SK-N-SH treated with all-trans-retinoic acid at 6 μM for 48 hours (cell line): ENCODE data around the gene FBXW2.

Source experiments
- ATAC-seq: fragments of 200-7000 bp; cut with Tn5 transposase; 3 replicates; pipeline ENCODE4 v1.9.1; 2020; ENCODE audit warnings: mild to moderate bottlenecking, moderate library complexity
- ARNTL ChIP-seq: fragments of 450-650 bp; formaldehyde crosslinking; IDR thresholded peaks from 2 replicates; pipeline ENCODE4 v1.5.0; 2020; ENCODE audit warnings: low read depth, mild to moderate bottlenecking, moderate library complexity, borderline replicate concordance
- BACH2 ChIP-seq: fragments of 250-450 bp; sonication (Bioruptor Pico); IDR thresholded peaks from 2 replicates; pipeline ENCODE4 v1.9.0; 2021; ENCODE audit warnings: mild to moderate bottlenecking, borderline replicate concordance
- CSDC2 ChIP-seq: fragments of 250-450 bp; sonication (Bioruptor Pico); IDR thresholded peaks from 2 replicates; pipeline ENCODE4 v1.5.0; 2020; ENCODE audit warnings: mild to moderate bottlenecking, moderate library complexity
- ESRRG ChIP-seq: fragments of 250-450 bp; sonication (Bioruptor Pico); IDR thresholded peaks from 2 replicates; pipeline ENCODE4 v1.6.1; 2021; ENCODE audit warnings: mild to moderate bottlenecking
- GLIS3 ChIP-seq: fragments of 250-450 bp; sonication (Bioruptor Pico); IDR thresholded peaks from 2 replicates; pipeline ENCODE4 v1.5.0; 2020; ENCODE audit warnings: mild to moderate bottlenecking, moderate library complexity
- ISL1 ChIP-seq: fragments of 250-450 bp; sonication (Bioruptor Pico); IDR thresholded peaks from 2 replicates; pipeline ENCODE4 v2.1.2; 2022; ENCODE audit warnings: mild to moderate bottlenecking, moderate library complexity
- OSR1 ChIP-seq: fragments of 250-450 bp; sonication (Bioruptor Pico); IDR thresholded peaks from 2 replicates; pipeline ENCODE4 v1.8.0; 2022; ENCODE audit warnings: moderate library complexity, mild to moderate bottlenecking, inconsistent platforms
- PATZ1 ChIP-seq: fragments of 250-450 bp; sonication (Bioruptor Pico); IDR thresholded peaks from 2 replicates; pipeline ENCODE4 v1.8.0; 2020; ENCODE audit warnings: mild to moderate bottlenecking, moderate library complexity, borderline replicate concordance
- PPARA ChIP-seq: fragments of 250-450 bp; sonication (Bioruptor Pico); IDR thresholded peaks from 2 replicates; pipeline ENCODE4 v1.5.0; 2020; ENCODE audit warnings: mild to moderate bottlenecking, borderline replicate concordance
- RARB ChIP-seq: fragments of 250-450 bp; sonication (Bioruptor Pico); IDR thresholded peaks from 2 replicates; pipeline ENCODE4 v1.8.0; 2021; ENCODE audit warnings: mild to moderate bottlenecking, moderate library complexity
- SNAI2 ChIP-seq: fragments of 250-450 bp; sonication (Bioruptor Pico); IDR thresholded peaks from 2 replicates; pipeline ENCODE4 v1.5.0; 2020; ENCODE audit warnings: mild to moderate bottlenecking, moderate library complexity
- TCF4 ChIP-seq: fragments of 250-450 bp; sonication (Bioruptor Pico); IDR thresholded peaks from 2 replicates; pipeline ENCODE4 v1.8.0; 2021; ENCODE audit warnings: mild to moderate bottlenecking, moderate library complexity, borderline replicate concordance
- TOX ChIP-seq: fragments of 250-450 bp; sonication (Bioruptor Pico); IDR thresholded peaks from 2 replicates; pipeline ENCODE4 v1.8.0; 2021; ENCODE audit warnings: mild to moderate bottlenecking, moderate library complexity, borderline replicate concordance
- ZC3H10 ChIP-seq: fragments of 250-450 bp; sonication (Bioruptor Pico); IDR thresholded peaks from 2 replicates; pipeline ENCODE4 v1.5.1; 2021; ENCODE audit warnings: mild to moderate bottlenecking, moderate library complexity
- ZFP3 ChIP-seq: fragments of 250-450 bp; sonication (Bioruptor Pico); IDR thresholded peaks from 2 replicates; pipeline ENCODE4 v1.5.0; 2020; ENCODE audit warnings: mild to moderate bottlenecking, moderate library complexity
- ZNF565 ChIP-seq: fragments of 450-650 bp; formaldehyde crosslinking; conservative IDR thresholded peaks from 2 replicates; pipeline ENCODE4 v1.5.0; 2020; ENCODE audit warnings: low read depth, mild to moderate bottlenecking, moderate library complexity
- ZNF70 ChIP-seq: fragments of 450-650 bp; formaldehyde crosslinking; IDR thresholded peaks from 2 replicates; pipeline ENCODE4 v1.5.0; 2020; ENCODE audit warnings: mild to moderate bottlenecking, moderate library complexity
- TF ChIP-seq, protein P1 (sequence below): fragments of 250-450 bp; sonication (Bioruptor Pico); IDR thresholded peaks from 2 replicates; pipeline ENCODE4 v1.8.0; 2021; ENCODE audit warnings: low read depth, mild to moderate bottlenecking, moderate library complexity, borderline replicate concordance
- TF ChIP-seq, protein P2 (sequence below): fragments of 250-450 bp; sonication (Bioruptor Pico); IDR thresholded peaks from 2 replicates; pipeline ENCODE4 v1.5.1; 2021; ENCODE audit warnings: mild to moderate bottlenecking, moderate library complexity
- TF ChIP-seq, protein P3 (sequence below): fragments of 250-450 bp; sonication (Bioruptor Pico); IDR thresholded peaks from 2 replicates; pipeline ENCODE4 v1.5.1; 2020; ENCODE audit warnings: low read depth, mild to moderate bottlenecking, moderate library complexity

The FBXW2 gene

DNA sequence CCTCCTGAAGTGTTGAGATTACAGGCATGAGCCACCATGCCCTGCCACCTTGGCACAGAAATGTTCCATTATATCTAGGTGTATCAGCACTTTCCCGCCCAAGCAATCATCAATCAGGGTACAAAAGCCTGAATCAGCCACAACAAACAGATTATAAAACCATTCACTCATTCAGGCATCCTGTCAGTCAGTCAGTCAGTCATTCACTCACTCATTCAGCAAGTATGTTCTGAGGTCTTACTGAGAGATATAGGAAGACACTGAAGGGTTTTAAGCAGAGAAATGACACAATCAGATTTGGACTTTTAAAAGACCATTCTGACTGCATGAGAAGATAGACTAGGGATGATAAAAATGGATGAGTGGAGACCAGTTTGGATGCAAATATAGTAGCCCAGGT, 36.4 kb upstream of the FBXW2 start:
- no peak for ATAC-seq
- no peak for TF ChIP-seq OSR1 (CRISPR knock-in tag)
- TF ChIP-seq ZNF70, result no peak
- no peak for TF ChIP-seq PPARA (CRISPR knock-in tag)
- TF ChIP-seq ESRRG (CRISPR knock-in tag), result no peak
- no peak for TF ChIP-seq ZNF565 (CRISPR knock-in tag)
- TF ChIP-seq, protein P1, sequence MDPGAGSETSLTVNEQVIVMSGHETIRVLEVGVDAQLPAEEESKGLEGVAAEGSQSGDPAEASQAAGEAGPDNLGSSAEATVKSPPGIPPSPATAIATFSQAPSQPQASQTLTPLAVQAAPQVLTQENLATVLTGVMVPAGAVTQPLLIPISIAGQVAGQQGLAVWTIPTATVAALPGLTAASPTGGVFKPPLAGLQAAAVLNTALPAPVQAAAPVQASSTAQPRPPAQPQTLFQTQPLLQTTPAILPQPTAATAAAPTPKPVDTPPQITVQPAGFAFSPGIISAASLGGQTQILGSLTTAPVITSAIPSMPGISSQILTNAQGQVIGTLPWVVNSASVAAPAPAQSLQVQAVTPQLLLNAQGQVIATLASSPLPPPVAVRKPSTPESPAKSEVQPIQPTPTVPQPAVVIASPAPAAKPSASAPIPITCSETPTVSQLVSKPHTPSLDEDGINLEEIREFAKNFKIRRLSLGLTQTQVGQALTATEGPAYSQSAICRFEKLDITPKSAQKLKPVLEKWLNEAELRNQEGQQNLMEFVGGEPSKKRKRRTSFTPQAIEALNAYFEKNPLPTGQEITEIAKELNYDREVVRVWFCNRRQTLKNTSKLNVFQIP, result no peak
- TF ChIP-seq ARNTL (CRISPR knock-in tag), result no peak
- TF ChIP-seq, protein P2, sequence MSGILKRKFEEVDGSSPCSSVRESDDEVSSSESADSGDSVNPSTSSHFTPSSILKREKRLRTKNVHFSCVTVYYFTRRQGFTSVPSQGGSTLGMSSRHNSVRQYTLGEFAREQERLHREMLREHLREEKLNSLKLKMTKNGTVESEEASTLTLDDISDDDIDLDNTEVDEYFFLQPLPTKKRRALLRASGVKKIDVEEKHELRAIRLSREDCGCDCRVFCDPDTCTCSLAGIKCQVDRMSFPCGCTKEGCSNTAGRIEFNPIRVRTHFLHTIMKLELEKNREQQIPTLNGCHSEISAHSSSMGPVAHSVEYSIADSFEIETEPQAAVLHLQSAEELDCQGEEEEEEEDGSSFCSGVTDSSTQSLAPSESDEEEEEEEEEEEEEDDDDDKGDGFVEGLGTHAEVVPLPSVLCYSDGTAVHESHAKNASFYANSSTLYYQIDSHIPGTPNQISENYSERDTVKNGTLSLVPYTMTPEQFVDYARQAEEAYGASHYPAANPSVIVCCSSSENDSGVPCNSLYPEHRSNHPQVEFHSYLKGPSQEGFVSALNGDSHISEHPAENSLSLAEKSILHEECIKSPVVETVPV, result no peak
- TF ChIP-seq BACH2 (CRISPR knock-in tag), result no peak
- TF ChIP-seq, protein P3, sequence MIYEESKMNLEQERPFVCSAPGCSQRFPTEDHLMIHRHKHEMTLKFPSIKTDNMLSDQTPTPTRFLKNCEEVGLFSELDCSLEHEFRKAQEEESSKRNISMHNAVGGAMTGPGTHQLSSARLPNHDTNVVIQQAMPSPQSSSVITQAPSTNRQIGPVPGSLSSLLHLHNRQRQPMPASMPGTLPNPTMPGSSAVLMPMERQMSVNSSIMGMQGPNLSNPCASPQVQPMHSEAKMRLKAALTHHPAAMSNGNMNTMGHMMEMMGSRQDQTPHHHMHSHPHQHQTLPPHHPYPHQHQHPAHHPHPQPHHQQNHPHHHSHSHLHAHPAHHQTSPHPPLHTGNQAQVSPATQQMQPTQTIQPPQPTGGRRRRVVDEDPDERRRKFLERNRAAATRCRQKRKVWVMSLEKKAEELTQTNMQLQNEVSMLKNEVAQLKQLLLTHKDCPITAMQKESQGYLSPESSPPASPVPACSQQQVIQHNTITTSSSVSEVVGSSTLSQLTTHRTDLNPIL, result no peak
- no peak for TF ChIP-seq TCF4 (CRISPR knock-in tag)
- no peak for TF ChIP-seq CSDC2 (CRISPR knock-in tag)
- TF ChIP-seq ISL1 (CRISPR knock-in tag), result no peak
- no peak for TF ChIP-seq ZC3H10 (CRISPR knock-in tag)

GRCh38 chr9:120820095-120820494, 26.9 kb upstream of the FBXW2 start:
- no peak for ATAC-seq
- TF ChIP-seq GLIS3 (no peak), BACH2 (CRISPR knock-in tag) (no peak)

DNA sequence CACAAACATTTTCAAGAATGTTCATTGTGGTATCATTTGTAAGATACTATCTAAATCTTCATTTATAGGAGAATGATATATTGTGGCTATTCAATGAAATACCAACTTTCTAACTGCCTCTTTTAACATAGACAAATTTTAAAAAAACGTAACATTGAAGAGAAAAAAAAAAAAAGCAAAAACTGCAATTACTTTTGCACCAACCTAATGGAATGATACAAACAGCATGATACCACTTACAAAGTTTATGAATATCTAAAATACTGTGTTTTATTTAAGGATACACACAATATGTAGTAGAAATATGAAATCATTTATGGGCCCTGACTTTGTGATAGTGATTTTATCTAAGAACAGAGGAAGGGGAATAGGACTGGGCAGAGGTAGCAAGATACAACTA, 25.4 kb upstream of the FBXW2 start:
- TF ChIP-seq ZFP3 (CRISPR knock-in tag), result no peak
- TF ChIP-seq SNAI2 (CRISPR knock-in tag), result no peak
- no peak for TF ChIP-seq TCF4 (CRISPR knock-in tag)
- TF ChIP-seq, protein P2, result no peak
- no peak for TF ChIP-seq ZNF70
- no peak for TF ChIP-seq ISL1 (CRISPR knock-in tag)
- no peak for TF ChIP-seq PATZ1
- TF ChIP-seq OSR1 (CRISPR knock-in tag), result no peak
- TF ChIP-seq GLIS3, result no peak
- TF ChIP-seq BACH2 (CRISPR knock-in tag), result no peak
- no peak for TF ChIP-seq ARNTL (CRISPR knock-in tag)
- no peak for TF ChIP-seq RARB (CRISPR knock-in tag)
- TF ChIP-seq, protein P1, result no peak
- TF ChIP-seq ZC3H10 (CRISPR knock-in tag), result no peak
- no peak for TF ChIP-seq TOX (CRISPR knock-in tag)
- no peak for TF ChIP-seq CSDC2 (CRISPR knock-in tag)
- no peak for TF ChIP-seq PPARA (CRISPR knock-in tag)
- no peak for TF ChIP-seq ESRRG (CRISPR knock-in tag)
- no peak for ATAC-seq
